T-helper 1 cell treated with Interleukin-12 subunit alpha and Interleukin-12 subunit beta and Interleukin-4 antibody, amounts not matched to agents 30 μg/mL and 1 μg/mL, for 36 hours (primary cell): ENCODE data around the gene RNF181.

Experiments
- H3K27ac Mint-ChIP-seq: one replicate; pipeline ENCODE4 v1.8.0; 2021; ENCODE audit warnings: mild to moderate bottlenecking, mixed read lengths
- H3K27me3 Mint-ChIP-seq: one replicate; pipeline ENCODE4 v1.8.0; 2021; ENCODE audit warnings: low read depth, mixed read lengths
- H3K36me3 Mint-ChIP-seq: one replicate; pipeline ENCODE4 v1.8.0; 2021; ENCODE audit warnings: low read depth, mixed read lengths
- H3K4me1 Mint-ChIP-seq: one replicate; pipeline ENCODE4 v1.8.0; 2021; ENCODE audit warnings: low read depth, mixed read lengths
- H3K4me3 Mint-ChIP-seq: one replicate; pipeline ENCODE4 v1.8.0; 2021; ENCODE audit warnings: mild to moderate bottlenecking, moderate library complexity, mixed read lengths
- H3K9me3 Mint-ChIP-seq: one replicate; pipeline ENCODE4 v1.8.0; 2021; ENCODE audit warnings: mixed read lengths

RNF181 gene

GRCh38 chr2:85595301-85596025 lies at the start of gene RNF181:
Gene RNF181, plus strand, starts transcription at chr2:85595745. Its CDS starts 19 bp downstream, at chr2:85595764.
- peaks cover 26% of the 10 kb centered on the region for H3K4me1 Mint-ChIP-seq
- H3K27ac Mint-ChIP-seq: peak within 1 kb of the TSS; percentile 97
- H3K36me3 Mint-ChIP-seq: peaks cover 17% of the 10 kb centered on the region
- H3K9me3 Mint-ChIP-seq: no peaks in the 10 kb centered on the region
- no peaks in the 10 kb centered on the region for H3K27me3 Mint-ChIP-seq
- peak within 1 kb of the TSS; percentile 100 for H3K4me3 Mint-ChIP-seq

DNA sequence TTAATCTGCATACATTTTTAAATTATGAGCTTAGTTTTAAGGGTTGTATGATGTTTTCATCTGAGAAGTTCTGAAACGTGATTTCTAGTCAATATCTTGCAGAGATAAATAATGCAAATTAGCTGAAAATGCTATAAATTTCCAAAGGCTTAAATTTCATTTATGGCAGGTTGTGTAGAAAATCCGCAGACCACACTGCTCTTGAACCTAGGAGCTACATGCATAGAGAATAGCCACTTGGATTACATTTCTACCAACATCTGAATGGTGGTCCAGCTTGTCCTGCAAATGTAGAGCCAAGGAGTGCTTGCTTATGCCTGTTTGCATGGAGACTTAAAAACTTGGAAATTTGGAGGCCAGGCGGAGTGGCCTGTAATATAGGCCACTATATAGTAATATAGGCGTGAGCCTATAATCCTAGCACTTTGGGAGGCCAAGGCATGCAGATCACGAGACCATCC lies 49.7 kb upstream of the RNF181 start:
- Mint-ChIP-seq H3K9me3 (no peaks in the 10 kb centered on the region), H3K4me3 (no peak overlapping the region), H3K27ac (no peak overlapping the region), H3K36me3 (peaks cover 56% of the 10 kb centered on the region), H3K27me3 (no peaks in the 10 kb centered on the region), H3K4me1 (peaks cover 31% of the 10 kb centered on the region)

- H3K4me3 Mint-ChIP-seq: no peak overlapping the region
- H3K4me1 Mint-ChIP-seq: peaks cover 22% of the 10 kb centered on the region
- H3K27ac Mint-ChIP-seq: peak overlapping the region; percentile 32
- peaks cover 51% of the 10 kb centered on the region for H3K36me3 Mint-ChIP-seq
- no peaks in the 10 kb centered on the region for H3K9me3 Mint-ChIP-seq
- no peaks in the 10 kb centered on the region for H3K27me3 Mint-ChIP-seq
Observed at GRCh38 chr2:85547089-85547858, 48.3 kb upstream of the RNF181 start.

- peak overlapping the region; percentile 34 for H3K27ac Mint-ChIP-seq
- H3K27me3 Mint-ChIP-seq: no peaks in the 10 kb centered on the region
- H3K9me3 Mint-ChIP-seq: no peaks in the 10 kb centered on the region
- peaks cover 18% of the 10 kb centered on the region for H3K4me1 Mint-ChIP-seq
- peaks cover 50% of the 10 kb centered on the region for H3K36me3 Mint-ChIP-seq
- H3K4me3 Mint-ChIP-seq: no peak overlapping the region
Observed at GRCh38 chr2:85547859-85548607, 47.5 kb upstream of the RNF181 start.

- Mint-ChIP-seq H3K4me1 (peaks cover 16% of the 10 kb centered on the region), H3K27ac (no peak overlapping the region), H3K4me3 (no peak overlapping the region), H3K27me3 (no peaks in the 10 kb centered on the region), H3K9me3 (no peaks in the 10 kb centered on the region), H3K36me3 (peaks cover 50% of the 10 kb centered on the region)
Observed at GRCh38 chr2:85548608-85548900, 47.0 kb upstream of the RNF181 start.

DNA sequence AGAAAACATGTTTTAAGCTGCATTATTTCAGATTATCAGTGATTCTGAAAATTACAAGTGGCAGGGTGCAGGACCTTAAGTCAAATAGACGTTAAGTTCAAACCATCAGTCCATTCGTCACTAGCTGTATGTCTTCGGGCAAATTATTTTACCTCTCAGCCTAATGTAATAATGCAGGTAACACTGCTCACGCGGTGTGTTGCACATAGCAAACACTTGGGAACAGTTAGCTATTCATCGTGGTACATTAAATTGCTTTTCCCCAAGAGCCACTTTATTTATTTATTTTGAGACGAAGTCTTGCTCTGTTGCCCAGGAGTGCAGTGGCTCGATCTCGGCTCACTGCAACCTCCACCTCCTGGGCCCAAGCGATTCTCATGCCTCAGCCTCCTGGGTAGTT lies 46.5 kb upstream of the RNF181 start:
- Mint-ChIP-seq H3K36me3 (peaks cover 49% of the 10 kb centered on the region), H3K4me1 (peaks cover 16% of the 10 kb centered on the region), H3K4me3 (no peak overlapping the region), H3K27me3 (no peaks in the 10 kb centered on the region), H3K27ac (no peak overlapping the region), H3K9me3 (no peaks in the 10 kb centered on the region)

- Mint-ChIP-seq H3K36me3 (peaks cover 48% of the 10 kb centered on the region), H3K9me3 (no peaks in the 10 kb centered on the region), H3K4me1 (peaks cover 12% of the 10 kb centered on the region), H3K4me3 (no peak overlapping the region), H3K27me3 (no peaks in the 10 kb centered on the region), H3K27ac (no peak overlapping the region)
Observed at GRCh38 chr2:85549826-85550225, 45.7 kb upstream of the RNF181 start.

GRCh38 chr2:85550486-85550885 lies 45.1 kb upstream of the RNF181 start:
- no peak overlapping the region for H3K27ac Mint-ChIP-seq

GRCh38 chr2:85551698-85552678 lies 43.6 kb upstream of the RNF181 start:
- H3K27me3 Mint-ChIP-seq: no peaks in the 10 kb centered on the region
- no peaks in the 10 kb centered on the region for H3K9me3 Mint-ChIP-seq

More at GRCh38 chr2:85550486-85550885, 45.1 kb upstream of the RNF181 start:
- Mint-ChIP-seq H3K36me3 (peaks cover 49% of the 10 kb centered on the region), H3K4me1 (peaks cover 12% of the 10 kb centered on the region), H3K27me3 (no peaks in the 10 kb centered on the region), H3K9me3 (no peaks in the 10 kb centered on the region), H3K4me3 (no peak overlapping the region)

DNA sequence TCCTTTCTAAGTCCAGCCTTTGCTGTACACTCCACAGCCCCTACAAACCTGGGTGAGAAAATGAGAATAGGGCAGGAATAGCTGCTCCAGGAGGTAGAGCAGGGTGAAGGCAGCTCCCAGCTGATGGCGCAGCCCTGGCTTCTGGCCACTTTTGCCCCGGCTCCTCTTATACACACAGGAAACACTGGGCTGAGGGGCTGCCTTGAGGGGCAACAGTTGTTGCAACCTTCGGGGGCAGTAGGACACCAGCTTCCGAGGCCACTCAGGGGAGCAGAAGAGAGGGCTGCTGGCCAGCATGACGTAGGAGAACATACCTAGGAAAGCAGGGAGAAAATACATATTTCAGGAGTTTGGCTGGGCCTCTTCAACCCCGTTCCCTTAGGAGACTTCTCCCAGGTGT lies 42.4 kb upstream of the RNF181 start:
- no peak overlapping the region for H3K4me3 Mint-ChIP-seq
- H3K9me3 Mint-ChIP-seq: no peaks in the 10 kb centered on the region
- H3K36me3 Mint-ChIP-seq: peaks cover 42% of the 10 kb centered on the region
- no peaks in the 10 kb centered on the region for H3K27me3 Mint-ChIP-seq
- no peak overlapping the region for H3K27ac Mint-ChIP-seq
- H3K4me1 Mint-ChIP-seq: peaks cover 10% of the 10 kb centered on the region

More at GRCh38 chr2:85551698-85552678, 43.6 kb upstream of the RNF181 start:
- H3K4me3 Mint-ChIP-seq: no peak overlapping the region
- H3K4me1 Mint-ChIP-seq: peaks cover 10% of the 10 kb centered on the region
- peaks cover 42% of the 10 kb centered on the region for H3K36me3 Mint-ChIP-seq
- H3K27ac Mint-ChIP-seq: peak overlapping the region; percentile 13

DNA sequence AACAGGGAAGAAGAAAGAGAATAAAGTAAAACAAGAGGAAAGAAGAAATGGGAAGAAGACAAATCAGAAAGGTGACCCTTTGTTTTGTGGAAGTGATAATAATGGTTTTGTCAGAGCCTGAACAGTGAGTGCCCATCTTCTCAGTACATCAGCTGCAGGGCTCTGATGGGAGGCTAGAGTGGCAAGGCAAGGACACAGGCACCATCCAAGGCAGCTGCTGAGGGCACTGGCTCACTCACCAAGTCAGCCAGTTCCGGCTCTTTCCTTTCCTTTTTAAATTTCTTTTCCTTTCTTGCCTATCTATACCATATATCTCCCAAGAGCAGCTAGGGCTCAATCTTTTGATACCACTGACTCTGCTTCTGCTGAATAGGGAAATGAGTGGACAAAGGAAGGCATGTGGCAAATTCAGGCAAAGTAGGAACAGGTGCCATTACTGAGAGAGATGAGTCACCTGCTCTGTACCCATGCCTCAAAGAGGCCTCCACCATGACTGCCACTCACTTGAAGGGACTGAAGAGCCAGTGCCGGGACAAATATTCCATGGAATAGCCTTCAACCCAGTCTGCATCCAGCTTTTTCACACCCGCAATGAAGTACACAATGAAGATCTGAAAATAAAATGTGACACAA lies 40.4 kb upstream of the RNF181 start:
- H3K4me1 Mint-ChIP-seq: peaks cover 14% of the 10 kb centered on the region
- no peak overlapping the region for H3K27ac Mint-ChIP-seq
- H3K36me3 Mint-ChIP-seq: peaks cover 36% of the 10 kb centered on the region
- no peaks in the 10 kb centered on the region for H3K27me3 Mint-ChIP-seq
- no peak overlapping the region for H3K4me3 Mint-ChIP-seq
- no peaks in the 10 kb centered on the region for H3K9me3 Mint-ChIP-seq

DNA sequence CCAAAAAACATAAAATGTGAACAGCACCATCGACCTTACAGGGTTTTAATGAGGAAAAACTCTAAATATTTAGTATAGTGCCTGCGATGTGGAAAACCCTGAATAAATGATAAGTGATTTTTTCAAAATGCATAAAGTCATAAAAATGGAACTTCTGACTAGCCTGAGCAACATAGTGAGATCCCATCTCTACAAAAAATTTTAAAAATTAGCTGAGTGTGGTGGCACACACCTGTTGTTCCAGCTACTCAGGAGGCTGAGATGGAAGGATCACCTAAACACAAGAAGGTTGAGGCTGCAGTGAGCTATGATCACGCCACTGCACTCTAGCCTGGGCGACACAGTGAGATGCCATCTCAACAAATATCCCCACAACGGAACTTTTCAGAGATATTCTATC lies 38.4 kb upstream of the RNF181 start:
- Mint-ChIP-seq H3K4me1 (peaks cover 18% of the 10 kb centered on the region), H3K9me3 (no peaks in the 10 kb centered on the region), H3K27me3 (no peaks in the 10 kb centered on the region), H3K27ac (no peak overlapping the region), H3K4me3 (no peak overlapping the region), H3K36me3 (peaks cover 24% of the 10 kb centered on the region)

DNA sequence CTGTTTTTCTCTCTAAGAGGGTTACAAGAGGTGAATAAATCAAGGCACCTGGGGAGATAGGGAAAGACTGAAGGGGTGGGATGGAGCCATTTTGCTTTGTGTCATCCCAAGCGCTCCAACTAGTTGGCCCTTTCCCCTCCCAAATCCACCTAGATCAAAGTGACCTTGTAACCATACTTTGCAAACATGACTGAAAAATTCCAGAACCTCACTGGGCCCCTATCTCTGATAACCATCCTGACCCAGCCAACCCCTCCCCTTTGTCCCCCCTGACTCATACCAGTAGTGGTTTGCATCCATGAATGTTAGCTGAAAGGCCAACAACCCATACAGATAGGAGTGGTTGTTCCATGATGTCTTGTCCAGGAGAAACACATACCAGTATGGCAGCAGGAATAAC lies 37.4 kb upstream of the RNF181 start:
- no peak overlapping the region for H3K27ac Mint-ChIP-seq
- H3K27me3 Mint-ChIP-seq: no peaks in the 10 kb centered on the region
- no peaks in the 10 kb centered on the region for H3K9me3 Mint-ChIP-seq
- H3K4me3 Mint-ChIP-seq: no peak overlapping the region
- H3K4me1 Mint-ChIP-seq: peaks cover 16% of the 10 kb centered on the region
- peaks cover 15% of the 10 kb centered on the region for H3K36me3 Mint-ChIP-seq
